Ectodermal cell (in vitro differentiated cells): ENCODE measurements around the gene NACC2.

Source experiments
- H3K27ac ChIP-seq: 2 replicates; pipeline ENCODE4 v1.7.0; 2013; ENCODE audit warnings: mild to moderate bottlenecking, low read depth, low read length; ENCODE audit not compliant: insufficient read depth, poor library complexity, severe bottlenecking
- H3K27me3 ChIP-seq: 2 replicates; pipeline ENCODE4 v1.7.0; 2013; ENCODE audit warnings: mild to moderate bottlenecking, low read length; ENCODE audit not compliant: insufficient read depth, control insufficient read depth, poor library complexity, severe bottlenecking
- H3K36me3 ChIP-seq: one replicate; pipeline ENCODE4 v1.7.0; 2013; ENCODE audit warnings: low read length; ENCODE audit not compliant: control insufficient read depth, insufficient read depth
- H3K4me1 ChIP-seq: one replicate; pipeline ENCODE4 v1.7.0; 2013; ENCODE audit warnings: low read length; ENCODE audit not compliant: control insufficient read depth, insufficient read depth
- H3K4me3 ChIP-seq: 2 replicates; pipeline ENCODE4 v1.7.0; 2013; ENCODE audit warnings: low read depth, low read length, control low read depth; ENCODE audit not compliant: insufficient read depth
- H3K9me3 ChIP-seq: 2 replicates; pipeline ENCODE4 v1.7.0; 2013; ENCODE audit warnings: mild to moderate bottlenecking, low read length, moderate library complexity; ENCODE audit not compliant: control insufficient read depth
- WGBS, 2 experiments: methylation state at CpG; one replicate each; pipeline ENCODE4 v1.1.7; 2013; ENCODE audit warnings: missing lambda C conversion rate in 2 of 2; 5-methylcytosine and 5-hydroxymethylcytosine counted together

The NACC2 gene

GRCh38 chr9:135976944-135977343, 118.1 kb downstream of the NACC2 start:
- no peak overlapping the region for H3K27ac ChIP-seq
- H3K4me1 ChIP-seq, result peaks cover 9% of the 10 kb centered on the region
- H3K36me3 ChIP-seq, result no peaks in the 10 kb centered on the region
- 55 to 64% methylated on average over 13 of the region's 13 CpGs for WGBS, 2 experiments
- H3K9me3 ChIP-seq, result no peaks in the 10 kb centered on the region
- no peaks in the 10 kb centered on the region for H3K27me3 ChIP-seq
- H3K4me3 ChIP-seq, result no peak overlapping the region

- H3K27me3 ChIP-seq, result no peaks in the 10 kb centered on the region
- H3K27ac ChIP-seq, result no peak overlapping the region
- no peaks in the 10 kb centered on the region for H3K36me3 ChIP-seq
- H3K4me1 ChIP-seq, result peaks cover 9% of the 10 kb centered on the region
- H3K4me3 ChIP-seq, result no peak overlapping the region
- H3K9me3 ChIP-seq, result no peaks in the 10 kb centered on the region
- 92 to 94% methylated on average over 13 of the region's 13 CpGs for WGBS, 2 experiments
These were observed 118.6 kb downstream of the NACC2 start for GRCh38 chr9:135976531-135976930.

- Histone ChIP-seq H3K4me3 (no peak overlapping the region), H3K4me1 (peaks cover 9% of the 10 kb centered on the region), H3K27ac (no peak overlapping the region), H3K9me3 (no peaks in the 10 kb centered on the region), H3K36me3 (no peaks in the 10 kb centered on the region), H3K27me3 (no peaks in the 10 kb centered on the region)
- 89 to 91% methylated on average over 10 of the region's 10 CpGs for WGBS, 2 experiments
These were observed 119.3 kb downstream of the NACC2 start for GRCh38 chr9:135975834-135976233.

- H3K4me3 ChIP-seq, result no peak overlapping the region
- no peak overlapping the region for H3K27ac ChIP-seq
- H3K4me1 ChIP-seq, result peaks cover 9% of the 10 kb centered on the region
- no peaks in the 10 kb centered on the region for H3K27me3 ChIP-seq
- no peaks in the 10 kb centered on the region for H3K36me3 ChIP-seq
- 64 to 70% methylated on average over 10 of the region's 10 CpGs for WGBS, 2 experiments
- no peaks in the 10 kb centered on the region for H3K9me3 ChIP-seq
These were observed 120.9 kb downstream of the NACC2 start for GRCh38 chr9:135974220-135974573.

GRCh38 chr9:135973277-135974219, 121.5 kb downstream of the NACC2 start:
- no peak overlapping the region for H3K4me3 ChIP-seq
- no peak overlapping the region for H3K27ac ChIP-seq
- H3K4me1 ChIP-seq, result peaks cover 9% of the 10 kb centered on the region
- no peaks in the 10 kb centered on the region for H3K9me3 ChIP-seq
- H3K36me3 ChIP-seq, result no peaks in the 10 kb centered on the region
- no peaks in the 10 kb centered on the region for H3K27me3 ChIP-seq
- WGBS, 2 experiments, result 80% methylated on average over 23 of the region's 23 CpGs

- 18 to 19% methylated on average over 13 of the region's 13 CpGs for WGBS, 2 experiments
These were observed 123.2 kb downstream of the NACC2 start for GRCh38 chr9:135971892-135972291.

GRCh38 chr9:135971111-135971766, 123.8 kb downstream of the NACC2 start:
- Histone ChIP-seq H3K4me1 (peaks cover 7% of the 10 kb centered on the region), H3K4me3 (no peak overlapping the region), H3K36me3 (no peaks in the 10 kb centered on the region), H3K9me3 (no peaks in the 10 kb centered on the region), H3K27ac (no peak overlapping the region), H3K27me3 (no peaks in the 10 kb centered on the region)
- WGBS, 2 experiments, result 60 to 64% methylated on average over 18 of the region's 18 CpGs

More at GRCh38 chr9:135971892-135972291, 123.2 kb downstream of the NACC2 start:
- H3K27ac ChIP-seq, result no peak overlapping the region
- H3K9me3 ChIP-seq, result no peaks in the 10 kb centered on the region
- H3K4me3 ChIP-seq, result no peak overlapping the region
- H3K4me1 ChIP-seq, result peaks cover 11% of the 10 kb centered on the region
- H3K36me3 ChIP-seq, result no peaks in the 10 kb centered on the region
- no peaks in the 10 kb centered on the region for H3K27me3 ChIP-seq

- Histone ChIP-seq H3K27me3 (no peaks in the 10 kb centered on the region), H3K27ac (no peak overlapping the region), H3K4me1 (peaks cover 10% of the 10 kb centered on the region), H3K9me3 (no peaks in the 10 kb centered on the region), H3K36me3 (no peaks in the 10 kb centered on the region), H3K4me3 (no peak overlapping the region)
- 87 to 89% methylated on average over 9 of the region's 9 CpGs for WGBS, 2 experiments
These were observed 124.8 kb downstream of the NACC2 start for GRCh38 chr9:135970128-135970815.

- Histone ChIP-seq H3K4me3 (no peak overlapping the region), H3K4me1 (peaks cover 13% of the 10 kb centered on the region), H3K27me3 (no peaks in the 10 kb centered on the region), H3K9me3 (no peaks in the 10 kb centered on the region), H3K27ac (no peak overlapping the region), H3K36me3 (no peaks in the 10 kb centered on the region)
- 83 to 86% methylated on average over 12 of the region's 12 CpGs for WGBS, 2 experiments
These were observed 125.9 kb downstream of the NACC2 start for GRCh38 chr9:135969064-135969683.
